ENCODE data around the gene MAPK8. TPM values are rescaled to one million over a fixed set of nuclear protein-coding genes. Genes with fewer than 3 reads are reported as not detected.

The MAPK8 gene
- total and polyA plus RNA-seq, 2 donors: 22.6 to 62.1 TPM

- H3K27ac ChIP-seq (ENCODE audit: low read depth in 1 of 2, low read length in 1 of 2): no peak overlapping the region
- no peaks in the 10 kb centered on the region for H3K27me3 ChIP-seq (ENCODE audit: control insufficient read depth in 2 of 2, insufficient read depth in 1 of 2, low read length in 1 of 2)
- no peaks in the 10 kb centered on the region for H3K36me3 ChIP-seq (ENCODE audit: control insufficient read depth in 2 of 2, insufficient read depth in 2 of 2, low read length in 1 of 2)
- WGBS: 95% methylated on average over 19 of the region's 19 CpGs
- no peaks in the 10 kb centered on the region for H3K9me3 ChIP-seq (ENCODE audit: control insufficient read depth in 2 of 2, insufficient read depth in 1 of 2, low read length in 1 of 2)
- no peak for DNase-seq (ENCODE audit: low read depth in 6 of 9, low spot score in 9 of 9)
- H3K4me3 ChIP-seq (ENCODE audit: low read length in 2 of 2): no peak overlapping the region
- H3K4me1 ChIP-seq (ENCODE audit: control insufficient read depth in 2 of 2, insufficient read depth in 2 of 2, low read length in 2 of 2): peaks cover 0 to 23% of the 10 kb centered on the region in 2 donors
Observed at GRCh38 chr10:48453451-48454301, 147.2 kb downstream of the MAPK8 start.

GRCh38 chr10:48454302-48455054 is 148.0 kb downstream of the MAPK8 start:
- Histone ChIP-seq H3K36me3 (ENCODE audit: control insufficient read depth in 2 of 2, insufficient read depth in 2 of 2, low read length in 1 of 2) (no peaks in the 10 kb centered on the region), H3K4me3 (ENCODE audit: low read length in 2 of 2) (no peak overlapping the region), H3K9me3 (ENCODE audit: control insufficient read depth in 2 of 2, insufficient read depth in 1 of 2, low read length in 1 of 2) (no peaks in the 10 kb centered on the region), H3K4me1 (ENCODE audit: control insufficient read depth in 2 of 2, insufficient read depth in 2 of 2, low read length in 2 of 2) (peaks cover 0 to 23% of the 10 kb centered on the region in 2 donors), H3K27ac (ENCODE audit: low read depth in 1 of 2, low read length in 1 of 2) (no peak overlapping the region), H3K27me3 (ENCODE audit: control insufficient read depth in 2 of 2, insufficient read depth in 1 of 2, low read length in 1 of 2) (no peaks in the 10 kb centered on the region)
- 95% methylated on average over 12 of the region's 12 CpGs for WGBS
- no peak for DNase-seq (ENCODE audit: low read depth in 6 of 9, low spot score in 9 of 9)

DNA sequence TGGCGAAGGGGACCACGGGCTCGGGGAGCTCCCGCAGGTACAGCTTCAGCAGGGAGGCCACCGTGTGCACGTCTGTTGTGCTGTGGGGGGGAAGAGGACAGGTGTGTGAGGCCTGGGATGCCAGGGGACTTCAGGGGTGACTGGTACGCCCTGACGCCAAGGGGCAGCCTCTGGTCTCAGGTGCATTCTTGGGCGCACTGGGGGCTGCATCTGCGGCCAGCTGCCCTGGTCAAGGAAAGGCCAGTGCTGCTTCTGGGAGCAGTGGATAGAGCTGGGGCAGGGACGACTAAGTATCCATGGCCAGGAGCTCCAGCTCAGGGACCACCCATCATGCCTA is 148.5 kb downstream of the MAPK8 start:
- Histone ChIP-seq H3K27me3 (ENCODE audit: control insufficient read depth in 2 of 2, insufficient read depth in 1 of 2, low read length in 1 of 2) (no peaks in the 10 kb centered on the region), H3K27ac (ENCODE audit: low read depth in 1 of 2, low read length in 1 of 2) (no peak overlapping the region), H3K4me1 (ENCODE audit: control insufficient read depth in 2 of 2, insufficient read depth in 2 of 2, low read length in 2 of 2) (peaks cover 0 to 23% of the 10 kb centered on the region in 2 donors), H3K9me3 (ENCODE audit: control insufficient read depth in 2 of 2, insufficient read depth in 1 of 2, low read length in 1 of 2) (peaks cover 0 to 1% of the 10 kb centered on the region in 2 donors), H3K36me3 (ENCODE audit: control insufficient read depth in 2 of 2, insufficient read depth in 2 of 2, low read length in 1 of 2) (no peaks in the 10 kb centered on the region), H3K4me3 (ENCODE audit: low read length in 2 of 2) (no peak overlapping the region)
- DNase-seq (ENCODE audit: low read depth in 6 of 9, low spot score in 9 of 9): no peak
- 93% methylated on average over 11 of the region's 11 CpGs for WGBS

DNA sequence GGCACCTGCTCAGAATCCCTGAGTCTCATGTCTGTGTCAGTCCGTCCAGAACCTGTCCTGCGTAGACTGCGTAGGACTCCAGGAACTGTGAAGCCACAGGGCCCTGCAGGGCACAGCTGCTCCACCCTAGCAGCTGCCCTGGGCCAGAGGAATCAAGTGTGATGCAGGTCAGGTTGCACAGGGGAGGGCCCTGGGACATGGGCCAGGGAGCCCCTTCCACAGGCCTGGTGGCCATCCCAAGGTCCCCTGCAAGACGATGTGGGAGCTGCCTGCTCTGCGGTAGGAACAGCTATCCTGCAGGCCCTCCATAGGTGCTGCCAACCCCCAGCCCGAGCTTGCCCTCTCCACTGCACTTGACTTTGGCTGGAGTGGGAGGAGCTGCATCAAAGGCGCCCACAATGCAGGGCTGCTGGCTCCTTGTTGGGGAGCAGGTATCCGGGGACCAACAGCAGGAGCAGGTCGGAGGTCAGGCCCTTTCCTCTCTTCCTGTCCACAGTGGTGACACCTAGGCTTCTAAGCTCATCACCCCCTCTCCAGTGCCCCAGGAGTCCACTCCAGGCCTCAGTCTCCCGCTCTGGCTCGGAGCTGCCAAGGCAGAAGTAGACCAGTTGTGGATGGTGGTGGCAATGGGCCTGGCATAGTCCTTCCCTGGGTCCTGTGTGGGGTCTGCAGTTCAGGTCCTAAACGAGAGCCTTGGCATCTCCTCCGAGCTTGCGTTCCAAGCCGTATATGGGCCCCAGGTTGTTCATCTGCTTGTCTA is 149.1 kb downstream of the MAPK8 start:
- H3K27ac ChIP-seq (ENCODE audit: low read depth in 1 of 2, low read length in 1 of 2): no peak overlapping the region
- peaks cover 0 to 1% of the 10 kb centered on the region in 2 donors for H3K9me3 ChIP-seq (ENCODE audit: control insufficient read depth in 2 of 2, insufficient read depth in 1 of 2, low read length in 1 of 2)
- 96% methylated on average over 15 of the region's 15 CpGs for WGBS
- no peaks in the 10 kb centered on the region for H3K27me3 ChIP-seq (ENCODE audit: control insufficient read depth in 2 of 2, insufficient read depth in 1 of 2, low read length in 1 of 2)
- H3K4me3 ChIP-seq (ENCODE audit: low read length in 2 of 2): no peak overlapping the region
- H3K4me1 ChIP-seq (ENCODE audit: control insufficient read depth in 2 of 2, insufficient read depth in 2 of 2, low read length in 2 of 2): peaks cover 0 to 23% of the 10 kb centered on the region in 2 donors
- H3K36me3 ChIP-seq (ENCODE audit: control insufficient read depth in 2 of 2, insufficient read depth in 2 of 2, low read length in 1 of 2): no peaks in the 10 kb centered on the region
- DNase-seq (ENCODE audit: low read depth in 6 of 9, low spot score in 9 of 9): no peak

GRCh38 chr10:48456361-48456804 is 149.9 kb downstream of the MAPK8 start:
- Histone ChIP-seq H3K4me1 (ENCODE audit: control insufficient read depth in 2 of 2, insufficient read depth in 2 of 2, low read length in 2 of 2) (peaks cover 0 to 23% of the 10 kb centered on the region in 2 donors), H3K9me3 (ENCODE audit: control insufficient read depth in 2 of 2, insufficient read depth in 1 of 2, low read length in 1 of 2) (peaks cover 0 to 1% of the 10 kb centered on the region in 2 donors), H3K27me3 (ENCODE audit: control insufficient read depth in 2 of 2, insufficient read depth in 1 of 2, low read length in 1 of 2) (no peaks in the 10 kb centered on the region), H3K4me3 (ENCODE audit: low read length in 2 of 2) (no peak overlapping the region), H3K27ac (ENCODE audit: low read depth in 1 of 2, low read length in 1 of 2) (no peak overlapping the region), H3K36me3 (ENCODE audit: control insufficient read depth in 2 of 2, insufficient read depth in 2 of 2, low read length in 1 of 2) (no peaks in the 10 kb centered on the region)
- WGBS: 8% methylated on average over 9 of the region's 9 CpGs
- peak in 2 of 9 donors; percentile 18 to 38 for DNase-seq (ENCODE audit: low read depth in 6 of 9, low spot score in 9 of 9)

- Histone ChIP-seq H3K27ac (ENCODE audit: low read depth in 1 of 2, low read length in 1 of 2) (no peak overlapping the region), H3K27me3 (ENCODE audit: control insufficient read depth in 2 of 2, insufficient read depth in 1 of 2, low read length in 1 of 2) (no peaks in the 10 kb centered on the region), H3K4me1 (ENCODE audit: control insufficient read depth in 2 of 2, insufficient read depth in 2 of 2, low read length in 2 of 2) (peaks cover 0 to 23% of the 10 kb centered on the region in 2 donors), H3K36me3 (ENCODE audit: control insufficient read depth in 2 of 2, insufficient read depth in 2 of 2, low read length in 1 of 2) (no peaks in the 10 kb centered on the region), H3K9me3 (ENCODE audit: control insufficient read depth in 2 of 2, insufficient read depth in 1 of 2, low read length in 1 of 2) (peaks cover 0 to 1% of the 10 kb centered on the region in 2 donors), H3K4me3 (ENCODE audit: low read length in 2 of 2) (no peak overlapping the region)
- 57% methylated on average over 24 of the region's 24 CpGs for WGBS
- no peak for DNase-seq (ENCODE audit: low read depth in 6 of 9, low spot score in 9 of 9)
Observed at GRCh38 chr10:48456808-48457761, 150.6 kb downstream of the MAPK8 start.

DNA sequence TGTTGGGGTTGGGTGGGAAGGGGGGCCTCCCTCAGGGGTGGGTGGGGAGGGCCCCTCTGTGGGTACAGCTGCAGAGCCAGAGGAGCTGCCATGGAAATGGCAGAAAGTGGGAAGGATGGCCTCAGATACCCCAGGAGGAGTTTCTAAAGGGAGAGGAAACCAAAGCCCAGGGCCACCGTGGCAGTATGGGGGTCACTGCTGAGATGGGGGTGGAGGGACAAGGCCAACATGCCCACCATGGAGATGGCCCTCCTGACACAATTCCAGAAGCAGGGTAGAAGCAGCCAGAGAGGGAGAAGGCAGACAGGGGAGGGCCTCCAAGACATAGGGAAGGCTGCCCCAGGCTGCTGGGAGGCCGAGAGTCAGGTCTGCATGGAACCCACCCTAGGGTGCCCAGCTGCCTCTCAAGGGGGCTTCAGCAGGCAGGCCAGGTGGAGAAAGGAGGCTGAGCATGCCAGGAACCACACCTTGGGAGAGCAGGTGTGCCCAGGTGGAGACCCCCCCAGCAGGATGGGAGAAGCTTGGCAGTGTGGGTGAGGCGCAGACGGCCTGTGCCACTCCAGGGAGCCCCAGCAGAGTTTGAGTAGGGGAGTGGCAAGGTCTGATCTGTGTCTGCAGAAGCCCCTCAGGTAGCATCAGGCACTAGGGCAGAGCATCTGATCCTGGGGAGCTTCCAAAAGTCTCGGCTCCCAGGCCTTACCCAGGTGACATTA is 151.6 kb downstream of the MAPK8 start:
- no peak overlapping the region for H3K27ac ChIP-seq (ENCODE audit: low read depth in 1 of 2, low read length in 1 of 2)
- H3K9me3 ChIP-seq (ENCODE audit: control insufficient read depth in 2 of 2, insufficient read depth in 1 of 2, low read length in 1 of 2): peaks cover 0 to 1% of the 10 kb centered on the region in 2 donors
- H3K4me3 ChIP-seq (ENCODE audit: low read length in 2 of 2): no peak overlapping the region
- peaks cover 0 to 23% of the 10 kb centered on the region in 2 donors for H3K4me1 ChIP-seq (ENCODE audit: control insufficient read depth in 2 of 2, insufficient read depth in 2 of 2, low read length in 2 of 2)
- DNase-seq (ENCODE audit: low read depth in 6 of 9, low spot score in 9 of 9): no peak
- no peaks in the 10 kb centered on the region for H3K36me3 ChIP-seq (ENCODE audit: control insufficient read depth in 2 of 2, insufficient read depth in 2 of 2, low read length in 1 of 2)
- 65% methylated on average over 5 of the region's 5 CpGs for WGBS
- no peaks in the 10 kb centered on the region for H3K27me3 ChIP-seq (ENCODE audit: control insufficient read depth in 2 of 2, insufficient read depth in 1 of 2, low read length in 1 of 2)

GRCh38 chr10:48458662-48459048 is 152.2 kb downstream of the MAPK8 start:
- Histone ChIP-seq H3K27me3 (ENCODE audit: control insufficient read depth in 2 of 2, insufficient read depth in 1 of 2, low read length in 1 of 2) (no peaks in the 10 kb centered on the region), H3K27ac (ENCODE audit: low read depth in 1 of 2, low read length in 1 of 2) (no peak overlapping the region), H3K4me1 (ENCODE audit: control insufficient read depth in 2 of 2, insufficient read depth in 2 of 2, low read length in 2 of 2) (peaks cover 0 to 23% of the 10 kb centered on the region in 2 donors), H3K36me3 (ENCODE audit: control insufficient read depth in 2 of 2, insufficient read depth in 2 of 2, low read length in 1 of 2) (no peaks in the 10 kb centered on the region), H3K9me3 (ENCODE audit: control insufficient read depth in 2 of 2, insufficient read depth in 1 of 2, low read length in 1 of 2) (peaks cover 0 to 1% of the 10 kb centered on the region in 2 donors), H3K4me3 (ENCODE audit: low read length in 2 of 2) (no peak overlapping the region)
- no peak for DNase-seq (ENCODE audit: low read depth in 6 of 9, low spot score in 9 of 9)
- 80% methylated on average over 6 of the region's 6 CpGs for WGBS
